BE2C (cell line): Measurements from ENCODE around the gene ZBTB47.

Experiments used
- DNase-seq: peaks from one replicate; pipeline ENCODE4 v3.0.0-alpha.2; 2020
- H3K27me3 ChIP-seq: fragments of 250-450 bp; sonication (Bioruptor Pico); 2 replicates; pipeline ENCODE4 v1.5.1; 2020; ENCODE audit warnings: mild to moderate bottlenecking
- H3K36me3 ChIP-seq: fragments of 250-450 bp; sonication (Bioruptor Pico); 2 replicates; pipeline ENCODE4 v1.5.1; 2020; ENCODE audit warnings: mild to moderate bottlenecking
- H3K4me1 ChIP-seq: fragments of 250-450 bp; sonication (Bioruptor Pico); 2 replicates; pipeline ENCODE4 v1.5.1; 2020
- H3K4me3 ChIP-seq: 2 replicates; pipeline ENCODE4 v1.5.1; 2011; ENCODE audit warnings: low read depth, low read length
- H3K9me3 ChIP-seq: fragments of 250-450 bp; sonication (Bioruptor Pico); 2 replicates; pipeline ENCODE4 v1.5.1; 2020
- TF ChIP-seq, protein P1 (sequence below): IDR thresholded peaks from 2 replicates; pipeline ENCODE4 v1.5.1; 2012; ENCODE audit warnings: mild to moderate bottlenecking, low read depth, low read length

ZBTB47 gene

GRCh38 chr3:42637001-42637400 lies 16.5 kb upstream of the ZBTB47 start:
- no peaks in the 10 kb centered on the region for H3K4me1 ChIP-seq
- no peaks in the 10 kb centered on the region for H3K9me3 ChIP-seq
- TF ChIP-seq, protein P1, sequence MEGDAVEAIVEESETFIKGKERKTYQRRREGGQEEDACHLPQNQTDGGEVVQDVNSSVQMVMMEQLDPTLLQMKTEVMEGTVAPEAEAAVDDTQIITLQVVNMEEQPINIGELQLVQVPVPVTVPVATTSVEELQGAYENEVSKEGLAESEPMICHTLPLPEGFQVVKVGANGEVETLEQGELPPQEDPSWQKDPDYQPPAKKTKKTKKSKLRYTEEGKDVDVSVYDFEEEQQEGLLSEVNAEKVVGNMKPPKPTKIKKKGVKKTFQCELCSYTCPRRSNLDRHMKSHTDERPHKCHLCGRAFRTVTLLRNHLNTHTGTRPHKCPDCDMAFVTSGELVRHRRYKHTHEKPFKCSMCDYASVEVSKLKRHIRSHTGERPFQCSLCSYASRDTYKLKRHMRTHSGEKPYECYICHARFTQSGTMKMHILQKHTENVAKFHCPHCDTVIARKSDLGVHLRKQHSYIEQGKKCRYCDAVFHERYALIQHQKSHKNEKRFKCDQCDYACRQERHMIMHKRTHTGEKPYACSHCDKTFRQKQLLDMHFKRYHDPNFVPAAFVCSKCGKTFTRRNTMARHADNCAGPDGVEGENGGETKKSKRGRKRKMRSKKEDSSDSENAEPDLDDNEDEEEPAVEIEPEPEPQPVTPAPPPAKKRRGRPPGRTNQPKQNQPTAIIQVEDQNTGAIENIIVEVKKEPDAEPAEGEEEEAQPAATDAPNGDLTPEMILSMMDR, result no peak
- H3K27me3 ChIP-seq, result no peaks in the 10 kb centered on the region
- no peak overlapping the region for H3K4me3 ChIP-seq
- no peak for DNase-seq
- peaks cover 25% of the 10 kb centered on the region for H3K36me3 ChIP-seq

DNA sequence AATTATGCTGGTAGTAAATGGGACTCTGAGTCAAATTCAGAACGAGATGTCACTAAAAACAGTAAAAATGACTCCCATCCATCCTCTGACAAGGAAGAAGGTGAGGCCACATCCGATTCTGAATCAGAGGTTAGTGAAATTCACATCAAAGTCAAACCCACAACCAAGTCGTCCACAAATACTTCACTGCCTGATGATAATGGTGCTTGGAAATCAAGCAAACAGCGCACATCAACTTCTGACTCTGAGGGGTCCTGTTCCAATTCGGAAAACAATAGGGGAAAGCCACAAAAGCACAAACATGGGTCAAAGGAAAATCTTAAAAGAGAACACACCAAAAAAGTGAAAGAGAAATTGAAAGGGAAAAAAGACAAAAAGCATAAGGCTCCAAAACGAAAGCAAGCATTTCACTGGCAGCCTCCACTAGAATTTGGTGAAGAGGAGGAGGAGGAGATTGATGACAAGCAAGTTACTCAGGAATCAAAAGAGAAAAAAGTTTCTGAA lies 15.1 kb upstream of the ZBTB47 start:
- TF ChIP-seq, protein P1, result no peak

DNA sequence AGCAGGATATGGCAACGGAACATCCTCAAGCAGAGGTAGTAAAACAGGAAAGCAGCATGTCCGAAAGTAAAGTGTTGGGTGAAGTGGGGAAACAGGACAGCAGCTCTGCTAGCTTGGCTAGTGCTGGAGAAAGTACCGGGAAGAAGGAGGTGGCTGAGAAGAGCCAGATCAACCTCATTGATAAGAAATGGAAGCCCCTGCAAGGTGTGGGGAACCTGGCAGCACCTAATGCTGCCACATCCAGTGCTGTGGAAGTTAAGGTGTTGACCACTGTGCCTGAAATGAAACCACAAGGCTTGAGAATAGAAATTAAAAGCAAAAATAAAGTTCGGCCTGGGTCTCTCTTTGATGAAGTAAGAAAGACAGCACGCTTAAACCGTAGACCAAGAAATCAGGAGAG lies 14.3 kb upstream of the ZBTB47 start:
- no peaks in the 10 kb centered on the region for H3K27me3 ChIP-seq
- TF ChIP-seq, protein P1, result no peak
- DNase-seq, result no peak
- no peaks in the 10 kb centered on the region for H3K4me1 ChIP-seq
- peaks cover 30% of the 10 kb centered on the region for H3K36me3 ChIP-seq
- H3K4me3 ChIP-seq, result no peak overlapping the region
- H3K9me3 ChIP-seq, result no peaks in the 10 kb centered on the region

More for the DNA sequence above, 15.1 kb upstream of the ZBTB47 start:
- H3K36me3 ChIP-seq, result peaks cover 25% of the 10 kb centered on the region
- no peaks in the 10 kb centered on the region for H3K27me3 ChIP-seq
- H3K4me3 ChIP-seq, result no peak overlapping the region
- no peak for DNase-seq
- no peaks in the 10 kb centered on the region for H3K9me3 ChIP-seq
- no peaks in the 10 kb centered on the region for H3K4me1 ChIP-seq

DNA sequence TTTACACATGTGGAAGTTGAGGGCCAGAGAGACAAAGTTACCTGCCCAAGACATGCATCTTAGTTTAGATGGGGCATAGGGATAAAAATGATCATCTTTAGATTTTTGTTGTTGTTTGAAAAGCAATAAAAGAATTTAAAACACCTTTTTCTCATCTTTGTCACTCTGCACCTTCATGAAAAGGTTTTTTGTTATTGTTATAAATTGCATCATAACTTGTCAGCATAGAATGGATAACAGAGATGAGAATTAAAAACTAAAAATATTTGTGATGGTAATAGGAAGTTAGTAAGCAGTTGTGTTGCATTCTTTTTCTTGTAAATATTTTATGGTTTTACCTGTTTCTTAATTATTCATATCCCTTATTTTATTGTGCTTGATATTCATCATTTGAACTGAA lies 13.4 kb upstream of the ZBTB47 start:
- Histone ChIP-seq H3K4me3 (no peak overlapping the region), H3K9me3 (no peaks in the 10 kb centered on the region), H3K27me3 (no peaks in the 10 kb centered on the region), H3K4me1 (no peaks in the 10 kb centered on the region), H3K36me3 (peaks cover 30% of the 10 kb centered on the region)
- TF ChIP-seq, protein P1, result no peak
- DNase-seq, result no peak

GRCh38 chr3:42640771-42641370 lies 12.6 kb upstream of the ZBTB47 start:
- Histone ChIP-seq H3K9me3 (no peaks in the 10 kb centered on the region), H3K4me3 (no peak overlapping the region), H3K27me3 (no peaks in the 10 kb centered on the region), H3K36me3 (peaks cover 30% of the 10 kb centered on the region), H3K4me1 (no peaks in the 10 kb centered on the region)
- DNase-seq, result no peak
- TF ChIP-seq, protein P1, result no peak

- Histone ChIP-seq H3K9me3 (no peaks in the 10 kb centered on the region), H3K4me1 (no peaks in the 10 kb centered on the region), H3K4me3 (no peak overlapping the region), H3K36me3 (peaks cover 6% of the 10 kb centered on the region), H3K27me3 (no peaks in the 10 kb centered on the region)
- TF ChIP-seq, protein P1, result no peak
- no peak for DNase-seq
Measured at GRCh38 chr3:42647821-42648459, 5.6 kb upstream of the ZBTB47 start.
